Heart right ventricle (tissue), 16 donors: ENCODE data around the gene ZNF248. TPM values are rescaled to one million over a fixed set of nuclear protein-coding genes. Genes with fewer than 3 reads are reported as not detected.

ENCODE experiments used
- ATAC-seq, 8 donors: fragments of 200-7000 bp; cut with Tn5 transposase; one replicate each; pipeline ENCODE4 v1.9.1; 2020; ENCODE audit warnings: mild to moderate bottlenecking in 8 of 8, moderate library complexity in 8 of 8, moderate number of reproducible peaks in 1 of 8
- DNase-seq, 2 donors: peaks; one replicate each; pipeline ENCODE4 v3.0.0-alpha.2; 2020
- H3K27ac ChIP-seq, 10 donors: fragments of 200-600 bp; sonication (generic) in 2 of 10; one replicate each; pipeline versions ENCODE4 v1.5.0 to v1.8.0; 2020 to 2022; ENCODE audit warnings: mild to moderate bottlenecking in 3 of 10
- H3K27me3 ChIP-seq, 7 donors: fragments of 200-600 bp; one replicate each; pipeline ENCODE4 v1.8.0; 2021 to 2022; ENCODE audit warnings: mild to moderate bottlenecking in 2 of 7
- H3K36me3 ChIP-seq, 9 donors: fragments of 200-600 bp; sonication (generic) in 1 of 9; one replicate each; pipeline versions ENCODE4 v1.5.0 to v1.8.0; 2020 to 2022; ENCODE audit warnings: mild to moderate bottlenecking in 2 of 9
- H3K4me1 ChIP-seq, 9 donors: fragments of 200-600 bp; sonication (generic) in 1 of 9; one replicate each; pipeline versions ENCODE4 v1.5.0 to v1.8.0; 2020 to 2022; ENCODE audit warnings: mild to moderate bottlenecking in 4 of 9
- H3K4me3 ChIP-seq, 10 donors: fragments of 200-600 bp; sonication (generic) in 2 of 10; one replicate each; pipeline versions ENCODE4 v1.5.0 to v1.8.0; 2020 to 2022; ENCODE audit warnings: mild to moderate bottlenecking in 7 of 10, moderate library complexity in 2 of 10
- H3K9me3 ChIP-seq, 11 donors: fragments of 200-600 bp in 10 of 11; sonication (generic) in 2 of 11; one replicate each; pipeline versions ENCODE4 v1.5.0 to v1.8.0; 2013 to 2022; ENCODE audit warnings: mild to moderate bottlenecking in 2 of 11, control low read depth in 1 of 11, moderate library complexity in 1 of 11
- WGBS, 2 donors: extraction: QIAGEN DNeasy Blood & Tissue Kit; methylation state at CpG; one replicate each; pipeline ENCODE4 v1.1.7; 2013; ENCODE audit warnings: inconsistent platforms in 1 of 2; 5-methylcytosine and 5-hydroxymethylcytosine counted together
- intact Hi-C, 10 donors: fragments of 100-400 bp; cut with DNase I; formaldehyde crosslinking; loops; one replicate each; pipeline versions ENCODE4 v1.11.1 to v1.14.2; 2022
- polyA plus RNA-seq, 2 donors: library from polyadenylated mRNA; stranded (reverse); fragments of 200-250 nt; gene quantifications; one replicate each; pipeline ENCODE4 v1.2.3, GENCODE V29; 2013
- total RNA-seq, 10 donors: library from RNA; stranded (reverse); fragmentation: NEBNext Ultra II Directional in 3 of 10; extraction: Animal tissue kit (Norgen Biotek cat#: 25700) in 3 of 10; gene quantifications; one replicate each; pipeline versions ENCODE4 v1.2.1 to v1.2.4, GENCODE V29; 2021 to 2023
- TF ChIP-seq, protein P1 (sequence below), 9 donors: fragments of 200-600 bp; sonication (generic) in 2 of 9; IDR thresholded peaks; one replicate each; pipeline versions ENCODE4 v1.5.0 to v1.8.0; 2021 to 2022; ENCODE audit warnings: antibody characterized with exemption in 9 of 9, mild to moderate bottlenecking in 5 of 9, moderate library complexity in 1 of 9
- donor health status: Arrhythmogenic right ventricular cardiomyopathy.
- donor health status: ischemic (EF 13 %, LVEDD 7.1; RV severe dilation, severe dysfunction).
- donor health status: healthy with polysubstance abuse.
- donor health status: DM: no; HTN: yes; CAD: no.
- donor health status: DM: no; HTN: no; CAD: no.
- donor health status: ischemic (EF 25% LVEDD 6.9; RV normal size, moderate dysfunction).
- donor health status: ischemic (EF 25% LVEDD 5.7; RV mildly dilated, moderate dysfunction).
- donor health status: healthy.
- donor health status: DM: yes; HTN: yes; CAD: no.
- donor health status: Ischemic cardiomyopathy.
- donor health status: ischemic (EF 35%, LVEDD 5.7; RV mildly dilated, moderate dysfunction).
- donor health status: nonischemic (EF 11% LVEDD 7.7; RV severe dilation, severe dysfunction).
- donor health status: DM: yes; HTN: yes; CAD: no.
- donor health status: PGD.
- donor health status: ischemic (EF 29% LVEDD 5.4; RV normal size, mild dysfunction).
- donor health status: nonischemic (EF 23%, LVEDD 6.1; RV moderate dilation, normal function).

Gene ZNF248
- total and polyA plus RNA-seq, 12 donors = 3.8 to 13.9 (median 8.8) TPM

DNA sequence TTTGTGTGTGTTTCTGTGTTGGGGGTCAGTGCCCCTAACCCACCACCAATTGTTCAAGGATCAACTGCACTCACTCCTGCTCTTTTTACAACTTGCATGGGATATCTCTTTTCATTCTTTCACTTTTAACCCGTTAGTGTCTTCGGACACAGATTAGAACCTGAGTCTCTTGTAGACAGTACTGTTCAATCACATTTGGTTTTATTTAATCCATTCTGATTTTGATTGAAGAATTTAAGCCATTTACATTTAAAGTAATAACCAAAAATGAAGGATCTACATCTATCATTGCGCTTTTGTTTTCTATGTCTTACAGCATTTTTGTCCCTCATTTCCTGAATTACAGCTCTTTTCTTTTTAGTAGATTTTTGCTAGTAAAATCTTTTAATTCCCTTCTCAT lies 43.6 kb downstream of the ZNF248 start:
- Histone ChIP-seq H3K4me1 (no peaks in the 10 kb centered on the region), H3K27ac (no peak overlapping the region), H3K27me3 (no peaks in the 10 kb centered on the region), H3K36me3 (peaks cover 0 to 4% (median 0%) of the 10 kb centered on the region in 9 donors), H3K9me3 (peaks cover 0 to 96% (median 24%) of the 10 kb centered on the region in 11 donors), H3K4me3 (no peak overlapping the region)
- intact Hi-C loops = no loop called here
- WGBS, 2 donors = 91 to 95% methylated on average over 3 of the region's 3 CpGs
- TF ChIP-seq, protein P1, sequence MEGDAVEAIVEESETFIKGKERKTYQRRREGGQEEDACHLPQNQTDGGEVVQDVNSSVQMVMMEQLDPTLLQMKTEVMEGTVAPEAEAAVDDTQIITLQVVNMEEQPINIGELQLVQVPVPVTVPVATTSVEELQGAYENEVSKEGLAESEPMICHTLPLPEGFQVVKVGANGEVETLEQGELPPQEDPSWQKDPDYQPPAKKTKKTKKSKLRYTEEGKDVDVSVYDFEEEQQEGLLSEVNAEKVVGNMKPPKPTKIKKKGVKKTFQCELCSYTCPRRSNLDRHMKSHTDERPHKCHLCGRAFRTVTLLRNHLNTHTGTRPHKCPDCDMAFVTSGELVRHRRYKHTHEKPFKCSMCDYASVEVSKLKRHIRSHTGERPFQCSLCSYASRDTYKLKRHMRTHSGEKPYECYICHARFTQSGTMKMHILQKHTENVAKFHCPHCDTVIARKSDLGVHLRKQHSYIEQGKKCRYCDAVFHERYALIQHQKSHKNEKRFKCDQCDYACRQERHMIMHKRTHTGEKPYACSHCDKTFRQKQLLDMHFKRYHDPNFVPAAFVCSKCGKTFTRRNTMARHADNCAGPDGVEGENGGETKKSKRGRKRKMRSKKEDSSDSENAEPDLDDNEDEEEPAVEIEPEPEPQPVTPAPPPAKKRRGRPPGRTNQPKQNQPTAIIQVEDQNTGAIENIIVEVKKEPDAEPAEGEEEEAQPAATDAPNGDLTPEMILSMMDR (IDR thresholded peaks at IDR 0.05) = no peak
- DNase-seq (no peak), ATAC-seq (no peak)

DNA sequence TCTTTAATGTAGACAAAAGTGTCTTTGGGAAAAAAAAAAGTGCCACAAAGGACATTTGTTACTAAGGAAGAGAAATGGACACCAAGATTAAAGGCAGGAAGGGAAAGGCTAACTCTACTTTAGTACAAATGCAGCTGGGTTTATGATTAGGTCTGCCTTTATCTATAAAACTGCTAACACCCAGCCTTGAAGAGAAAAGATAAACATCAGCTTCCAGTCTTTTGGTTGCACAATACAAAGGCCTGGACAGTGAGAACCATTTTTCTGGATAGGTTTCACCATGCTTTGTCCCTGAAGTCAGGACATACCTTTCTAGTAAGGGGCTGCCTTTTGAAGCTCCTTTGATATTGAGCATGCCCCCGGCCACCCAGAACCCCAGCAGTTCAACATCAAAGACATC lies 45.1 kb downstream of the ZNF248 start:
- H3K4me1 ChIP-seq = no peaks in the 10 kb centered on the region
- H3K36me3 ChIP-seq = peaks cover 0 to 4% (median 0%) of the 10 kb centered on the region in 9 donors
- H3K9me3 ChIP-seq = peaks cover 0 to 85% (median 24%) of the 10 kb centered on the region in 11 donors
- H3K27ac ChIP-seq = no peak overlapping the region
- ATAC-seq = no peak
- TF ChIP-seq, protein P1 (IDR thresholded peaks at IDR 0.05) = no peak
- intact Hi-C loops = no loop called here
- WGBS, 2 donors = 22 to 80% methylated on average over 1 of the region's 1 CpG
- H3K4me3 ChIP-seq = no peak overlapping the region
- H3K27me3 ChIP-seq = no peaks in the 10 kb centered on the region
- DNase-seq = no peak

DNA sequence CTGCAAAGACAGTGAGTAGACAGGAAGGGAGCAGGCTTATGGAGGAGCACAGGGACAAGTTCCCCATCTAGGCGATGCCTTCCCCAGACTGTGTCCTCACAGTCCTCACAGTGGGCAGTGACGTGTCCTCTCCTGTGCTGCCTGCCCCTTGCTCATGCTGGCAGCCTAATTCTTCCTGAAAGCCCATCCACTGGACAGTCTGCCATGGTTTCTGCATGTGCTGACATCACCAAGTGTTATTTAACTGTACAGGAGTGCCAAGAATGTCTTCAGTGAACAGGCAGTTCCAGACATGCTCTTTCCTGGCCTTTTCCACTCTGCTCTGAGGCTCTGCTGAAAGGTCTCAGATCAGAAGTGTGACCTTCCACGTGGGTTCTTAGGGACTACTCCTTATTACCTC lies 54.1 kb downstream of the ZNF248 start:
- no peaks in the 10 kb centered on the region for H3K36me3 ChIP-seq
- no peak overlapping the region for H3K27ac ChIP-seq
- H3K4me1 ChIP-seq = no peaks in the 10 kb centered on the region
- WGBS, 2 donors = 57 to 65% methylated on average over 3 of the region's 3 CpGs
- TF ChIP-seq, protein P1 (IDR thresholded peaks at IDR 0.05) = no peak
- DNase-seq = no peak
- ATAC-seq = peak in 6 of 8 donors; percentile 42 to 90 (median 60)
- peaks cover 0 to 9% (median 0%) of the 10 kb centered on the region in 11 donors for H3K9me3 ChIP-seq
- no peak overlapping the region for H3K4me3 ChIP-seq
- intact Hi-C loops = no loop called here
- no peaks in the 10 kb centered on the region for H3K27me3 ChIP-seq

DNA sequence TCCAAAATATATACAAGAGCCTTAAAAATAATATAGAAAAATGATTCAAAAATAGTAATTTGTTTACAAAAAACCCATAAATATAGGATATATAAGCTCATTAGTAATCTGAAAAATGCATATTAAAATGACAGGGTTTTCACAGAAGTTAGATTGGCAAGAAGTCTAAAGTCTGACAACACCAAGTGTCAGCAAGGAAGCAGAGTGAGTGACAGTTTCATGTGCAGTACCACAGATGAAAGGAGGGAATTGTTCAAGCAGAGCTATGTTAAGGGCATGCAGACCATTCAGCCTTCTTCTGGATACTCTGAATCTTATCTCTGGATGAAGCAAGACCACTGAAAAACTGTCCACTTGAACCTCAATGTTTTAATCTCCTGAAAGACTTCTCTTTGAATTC lies 55.9 kb downstream of the ZNF248 start:
- TF ChIP-seq, protein P1 (IDR thresholded peaks at IDR 0.05) = no peak
- H3K4me1 ChIP-seq = no peaks in the 10 kb centered on the region
- peaks cover 0 to 7% (median 0%) of the 10 kb centered on the region in 9 donors for H3K36me3 ChIP-seq
- intact Hi-C loops = no loop called here
- ATAC-seq (no peak), DNase-seq (no peak)
- H3K27ac ChIP-seq = no peak overlapping the region
- peaks cover 0 to 19% (median 0%) of the 10 kb centered on the region in 11 donors for H3K9me3 ChIP-seq
- no peaks in the 10 kb centered on the region for H3K27me3 ChIP-seq
- H3K4me3 ChIP-seq = no peak overlapping the region
